GM21367 (cell line): ENCODE results near the gene UBE2D4.
"Not testable (repeated sequence)": the region's sequence is repeated elsewhere in the genome, so short reads cannot be mapped to it uniquely, and the experiment has no call there.

Experiments used
- ATAC-seq: cut with Tn5 transposase; IDR thresholded peaks from one replicate; pipeline ENCODE4 v1.9.1; 2021; ENCODE audit not compliant: unreplicated experiment

Gene UBE2D4

DNA sequence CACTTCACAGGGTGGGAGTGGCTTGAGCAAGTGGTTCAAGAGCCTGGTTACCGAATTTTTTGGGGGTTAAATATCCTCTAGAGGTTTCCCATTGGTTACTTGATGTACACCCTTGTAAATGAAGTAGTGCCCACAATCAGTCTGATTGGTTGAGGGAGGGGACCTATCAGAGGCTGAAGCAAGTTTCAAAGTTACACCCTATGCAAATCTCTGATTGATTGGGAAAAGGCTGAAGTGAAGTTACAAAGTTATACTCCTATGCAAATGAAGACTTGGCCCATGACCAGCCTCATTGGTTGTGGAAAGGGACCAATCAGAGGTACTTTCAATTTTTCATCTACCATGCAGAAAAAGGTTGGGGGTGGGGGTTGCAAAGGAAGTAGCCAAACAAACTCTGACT is 34.7 kb downstream of the UBE2D4 start:
- ATAC-seq: no peak

- ATAC-seq: not testable (repeated sequence)
These were observed 40.2 kb downstream of the UBE2D4 start for GRCh38 chr7:43966392-43966791.

GRCh38 chr7:43968172-43969040 is 42.2 kb downstream of the UBE2D4 start:
- ATAC-seq: not testable (repeated sequence)

DNA sequence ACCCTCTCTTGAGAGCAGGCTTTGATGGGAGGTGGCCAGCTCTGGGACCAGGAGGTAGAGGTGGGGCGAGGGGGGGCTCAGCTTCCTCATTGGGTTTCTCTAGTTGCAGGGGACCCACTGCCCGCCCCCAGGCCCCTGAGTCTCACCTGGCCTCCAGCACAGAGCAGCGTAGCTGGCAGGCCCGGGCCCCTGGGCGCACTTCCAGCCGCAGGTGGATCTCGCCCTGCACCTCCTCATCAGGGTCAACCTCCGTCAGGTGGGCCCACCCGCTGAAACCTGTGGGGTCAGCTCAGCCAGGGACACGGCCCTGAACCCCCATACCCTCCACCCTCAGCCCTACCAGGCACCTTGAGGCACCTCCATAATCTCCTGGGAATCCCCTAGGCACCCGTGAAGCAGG is 43.4 kb downstream of the UBE2D4 start:
- not testable (repeated sequence) for ATAC-seq

- ATAC-seq: not testable (repeated sequence)
These were observed 44.5 kb downstream of the UBE2D4 start for GRCh38 chr7:43970698-43971097.

- not testable (repeated sequence) for ATAC-seq
These were observed 47.9 kb downstream of the UBE2D4 start for GRCh38 chr7:43974033-43974573.

- not testable (repeated sequence) for ATAC-seq
These were observed 48.7 kb downstream of the UBE2D4 start for GRCh38 chr7:43974725-43975482.

- no peak for ATAC-seq
These were observed 51.3 kb downstream of the UBE2D4 start for GRCh38 chr7:43977525-43977924.

DNA sequence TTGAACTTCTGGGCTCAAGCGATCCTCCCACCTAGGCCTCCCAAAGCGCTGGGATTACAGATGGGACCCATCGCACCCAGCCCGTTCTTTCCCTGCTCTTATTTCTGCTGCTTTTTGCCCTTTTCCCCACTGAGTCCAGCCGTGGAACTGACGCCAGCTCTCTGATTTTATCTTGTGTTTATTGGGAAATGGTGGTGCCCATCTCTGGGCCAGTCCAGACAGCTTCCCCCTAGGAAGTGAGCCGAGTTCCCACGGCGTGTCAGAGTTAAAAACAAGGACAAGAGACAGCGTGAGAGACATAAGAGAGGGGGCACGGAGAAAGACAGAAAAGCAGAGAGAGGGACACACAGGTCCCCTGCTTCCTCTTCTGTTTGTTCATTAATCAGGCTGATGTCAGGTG is 51.9 kb downstream of the UBE2D4 start:
- not testable (repeated sequence) for ATAC-seq

DNA sequence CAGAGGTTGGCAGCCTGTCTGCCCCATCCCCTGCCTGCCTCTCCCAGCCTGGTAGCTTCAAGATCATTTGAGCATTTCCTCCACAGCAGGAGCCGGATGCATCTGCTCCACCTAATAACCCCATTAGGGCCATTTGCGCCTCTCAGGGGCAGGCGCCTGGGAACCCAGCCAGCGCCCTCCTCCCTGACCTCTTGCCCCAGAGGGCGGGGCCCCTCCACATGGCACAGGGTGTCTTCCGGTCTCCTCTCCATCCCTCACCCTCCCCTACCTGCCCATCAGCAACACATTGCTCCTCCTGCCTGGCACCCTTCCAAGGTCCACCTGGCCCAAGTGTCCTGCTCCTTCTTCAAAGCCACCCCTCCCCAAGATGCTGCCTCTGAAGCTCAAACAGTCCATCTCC is 56.6 kb downstream of the UBE2D4 start:
- not testable (repeated sequence) for ATAC-seq

GRCh38 chr7:43983736-43984135 is 57.5 kb downstream of the UBE2D4 start:
- not testable (repeated sequence) for ATAC-seq

DNA sequence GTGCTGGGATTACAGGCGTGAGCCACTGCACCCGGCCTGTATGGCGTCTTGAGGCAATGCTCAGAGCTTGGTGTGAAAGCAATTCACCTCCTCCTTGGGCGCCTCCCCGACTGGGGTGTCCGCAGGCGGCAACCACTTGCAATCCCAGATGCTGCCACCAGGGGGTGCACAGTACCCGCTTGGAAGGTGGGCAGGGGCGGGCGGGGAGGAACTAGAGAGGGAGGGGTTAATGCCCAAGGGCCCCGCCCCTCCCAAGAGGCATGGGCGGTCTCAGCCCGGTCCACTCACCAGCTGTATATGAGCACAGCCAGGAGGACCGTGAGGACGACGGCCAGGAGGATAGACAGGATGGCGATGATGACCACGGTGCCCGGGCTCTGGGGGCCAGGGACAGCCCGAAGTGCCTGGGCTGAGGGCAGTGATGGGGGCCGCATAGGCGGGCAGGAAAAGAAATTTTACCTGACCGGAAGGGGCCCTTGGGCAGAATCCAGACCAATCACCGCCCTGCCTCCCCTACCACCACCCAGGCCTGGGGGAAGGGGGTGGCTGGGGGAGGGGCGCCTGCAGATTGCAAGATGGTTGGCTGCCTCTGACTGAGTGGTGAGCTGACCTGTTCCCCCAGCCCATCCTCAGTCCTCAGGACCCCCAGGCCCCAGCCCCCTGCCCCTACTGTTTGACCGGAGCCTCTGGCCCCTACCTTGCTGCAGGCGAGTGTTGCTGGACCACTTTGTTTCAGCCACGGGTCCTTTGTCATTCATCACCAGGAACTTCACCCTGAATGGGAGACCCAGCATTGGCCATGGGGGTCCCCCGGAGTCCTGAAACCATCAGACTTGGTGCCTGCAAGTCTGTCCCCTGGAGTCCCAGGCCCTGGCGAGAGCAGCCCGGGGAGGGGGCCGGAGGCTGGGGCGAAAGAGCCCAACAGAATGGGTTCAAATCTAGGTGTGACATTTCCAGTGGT is 59.9 kb downstream of the UBE2D4 start:
- peak; percentile 46 for ATAC-seq

DNA sequence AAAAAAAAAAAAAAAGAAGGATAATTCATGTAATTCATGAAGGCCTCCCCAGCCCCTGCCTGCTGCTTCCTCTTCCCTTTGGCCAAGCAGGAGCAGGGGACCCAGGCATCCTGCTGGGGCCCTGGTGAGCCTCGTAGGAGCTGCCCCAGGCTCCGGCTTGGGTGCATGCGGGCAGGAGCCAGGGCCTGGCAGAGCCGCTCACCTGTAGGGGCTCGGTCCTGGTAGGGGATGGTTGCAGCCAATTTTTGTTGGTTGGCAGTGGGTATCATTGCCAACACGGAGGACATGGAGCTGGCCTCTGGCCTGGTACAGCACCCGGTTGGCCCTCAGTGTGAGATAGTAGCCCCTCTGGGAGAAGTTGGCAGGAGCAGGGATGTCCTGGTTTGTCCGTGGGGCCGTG is 61.2 kb downstream of the UBE2D4 start:
- not testable (repeated sequence) for ATAC-seq

GRCh38 chr7:43990011-43990585 is 63.9 kb downstream of the UBE2D4 start:
- not testable (repeated sequence) for ATAC-seq

GRCh38 chr7:43990829-43991228 is 64.6 kb downstream of the UBE2D4 start:
- not testable (repeated sequence) for ATAC-seq

- ATAC-seq: peak; percentile 96
These were observed 66.7 kb downstream of the UBE2D4 start for GRCh38 chr7:43992896-43993295.

GRCh38 chr7:43994681-43995080 is 68.4 kb downstream of the UBE2D4 start:
- ATAC-seq: not testable (repeated sequence)

DNA sequence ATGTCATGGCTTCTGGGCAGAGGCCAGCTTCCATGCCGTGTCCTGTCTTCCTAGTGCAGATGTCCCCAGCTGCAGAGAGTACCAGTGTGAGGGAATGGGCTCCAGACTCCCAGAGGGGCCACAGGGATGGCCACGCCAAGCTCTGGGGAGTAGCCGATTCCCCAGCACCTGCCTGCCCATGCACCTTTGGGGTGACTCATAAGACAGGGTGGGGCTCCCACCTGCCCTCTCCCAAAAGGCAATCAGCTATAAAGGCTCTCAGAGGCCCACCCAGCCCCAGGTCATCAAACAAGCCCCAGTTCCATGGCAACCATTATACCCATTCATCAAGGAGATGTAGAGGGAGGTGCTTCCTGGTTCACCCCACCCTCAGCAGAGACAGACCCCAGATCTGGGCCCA is 71.3 kb downstream of the UBE2D4 start, which contains the start of gene SPDYE1:
SPDYE1 (plus strand) TSS at position 366 of the 400 bp plus-strand sequence. CDS start 2,053 bp downstream, outside the sequence.
- ATAC-seq: not testable (repeated sequence)
